HK-2 (cell line): ENCODE data around the gene GJB3.
"Not testable (repeated sequence)": the region's sequence is repeated elsewhere in the genome, so short reads cannot be mapped to it uniquely, and the experiment has no call there.

Experiments used
- DNase-seq: peaks from one replicate; pipeline ENCODE4 v3.0.0-alpha.2; 2018; ENCODE audit not compliant: unreplicated experiment

The GJB3 gene

DNA sequence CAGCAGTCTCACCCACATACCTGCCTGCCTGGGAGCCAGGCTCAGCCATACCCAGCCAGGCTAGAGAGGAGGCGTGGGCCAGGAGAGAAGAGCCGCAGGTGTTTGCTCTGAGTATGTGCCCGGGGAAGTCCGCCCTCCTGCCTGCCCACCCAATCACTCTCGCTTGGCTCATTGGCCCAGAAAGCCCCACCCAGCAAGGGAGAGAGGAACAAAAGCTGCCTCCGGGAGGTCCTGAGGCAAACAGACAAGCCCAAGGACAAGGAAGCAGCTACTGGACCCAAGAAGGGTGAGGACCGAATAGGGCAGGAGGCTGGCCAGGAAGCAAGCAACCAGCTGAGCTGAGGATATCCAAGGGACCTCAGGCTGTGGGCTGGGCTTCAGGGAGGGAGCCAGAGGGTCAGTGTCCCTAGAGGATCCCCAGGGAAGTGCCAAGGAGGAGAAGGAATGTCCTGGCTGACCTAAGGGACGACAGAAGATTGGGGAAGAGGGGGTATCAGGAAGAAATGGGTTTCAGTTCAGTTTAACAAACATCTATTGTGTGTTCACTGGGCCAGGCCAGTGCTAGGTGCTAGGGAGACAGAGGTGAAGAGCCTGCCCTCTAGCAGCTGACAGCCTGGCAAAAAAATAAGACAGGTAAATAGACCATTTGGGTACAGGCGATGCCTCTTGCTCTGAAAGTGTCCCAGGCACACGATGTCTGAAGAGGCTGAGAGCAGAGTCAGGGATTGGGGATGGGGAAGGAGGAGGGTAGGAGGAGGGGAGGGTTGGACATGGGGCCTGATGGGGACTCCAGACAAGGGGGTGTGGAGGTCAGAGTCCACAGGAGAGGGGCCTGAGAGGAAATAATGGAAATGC, 21.3 kb upstream of the GJB3 start, which contains the start of gene GJB4:
Gene GJB4, plus strand, starts transcription at position 238 of the 855 bp plus-strand sequence. CDS start 1,515 bp downstream, outside the sequence.
- DNase-seq: no peak

GRCh38 chr1:34761176-34761761, 19.7 kb upstream of the GJB3 start:
- DNase-seq: no peak

GRCh38 chr1:34761776-34762307, 19.2 kb upstream of the GJB3 start:
- no peak for DNase-seq

GRCh38 chr1:34762474-34763141, 18.4 kb upstream of the GJB3 start:
- no peak for DNase-seq

- peak; percentile 55 for DNase-seq
These were observed 17.8 kb upstream of the GJB3 start for GRCh38 chr1:34763142-34763781.

DNA sequence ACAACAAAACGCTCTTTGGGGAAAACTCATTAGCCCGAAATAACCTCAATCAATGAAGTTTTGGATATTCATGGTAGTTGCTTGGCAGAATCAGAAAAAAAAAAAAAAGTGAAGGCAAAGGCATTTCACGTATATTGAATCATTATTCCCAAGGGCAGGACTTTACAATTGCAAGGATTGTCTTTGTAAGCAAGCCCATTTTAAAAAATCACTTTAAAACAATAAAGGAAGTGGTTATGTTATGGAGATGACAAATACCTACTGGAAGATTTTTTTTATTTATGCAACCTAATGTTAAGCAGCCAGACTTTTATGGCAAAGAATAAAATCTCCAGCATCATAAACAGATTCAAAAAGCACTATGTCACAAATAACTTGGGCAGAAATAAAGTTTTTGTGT, 12.2 kb upstream of the GJB3 start:
- DNase-seq: no peak

DNA sequence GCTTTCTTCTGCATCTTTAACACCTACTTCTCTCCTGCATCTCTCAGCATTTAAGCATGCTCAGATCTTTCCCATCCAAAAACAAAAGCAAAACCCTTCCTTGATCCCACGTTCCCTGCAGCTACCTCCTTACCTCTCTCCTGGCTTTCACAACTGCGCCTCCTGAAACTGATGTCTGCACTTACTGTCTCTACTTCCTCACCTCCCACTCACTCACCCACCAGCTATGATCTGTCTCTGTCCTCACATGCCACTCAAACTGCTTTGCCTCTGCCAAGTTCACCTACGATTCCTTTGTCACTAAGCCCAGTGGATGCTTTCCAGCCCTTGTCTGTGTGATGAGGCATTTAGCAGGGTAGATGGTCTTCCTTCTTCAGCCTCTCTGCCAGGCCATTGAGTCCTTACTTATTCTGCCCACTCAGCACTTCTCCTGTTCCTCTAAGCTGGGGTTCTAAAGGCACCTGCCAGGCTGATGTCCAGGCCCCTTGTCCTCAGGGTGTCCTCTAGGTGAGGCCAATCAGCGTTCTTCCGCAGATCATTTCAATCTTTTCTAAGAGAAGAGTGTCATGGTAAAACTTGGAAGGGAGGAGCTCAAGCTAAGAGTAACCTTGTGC, 10.0 kb upstream of the GJB3 start:
- no peak for DNase-seq

GRCh38 chr1:34771573-34772371, 9.2 kb upstream of the GJB3 start:
- DNase-seq: no peak

DNA sequence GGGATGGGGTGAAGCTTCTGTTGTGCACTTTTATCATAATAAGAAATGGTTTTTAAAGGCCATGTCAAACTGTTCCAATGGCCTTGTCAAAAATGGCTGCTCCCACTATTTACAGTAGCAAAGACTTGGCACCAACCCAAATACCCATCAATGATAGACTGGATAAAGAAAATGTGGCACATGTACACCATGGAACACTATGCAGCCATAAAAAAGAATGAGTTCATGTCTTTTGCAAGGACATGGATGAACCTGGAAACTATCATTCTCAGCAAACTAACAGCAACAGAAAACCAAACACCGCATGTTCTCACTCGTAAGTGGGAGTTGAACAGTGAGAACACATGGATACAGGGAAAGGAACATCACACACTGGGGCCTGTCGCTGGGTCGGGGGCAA, 7.9 kb upstream of the GJB3 start:
- DNase-seq: not testable (repeated sequence)

GRCh38 chr1:34774957-34775356, 6.1 kb upstream of the GJB3 start:
- no peak for DNase-seq

DNA sequence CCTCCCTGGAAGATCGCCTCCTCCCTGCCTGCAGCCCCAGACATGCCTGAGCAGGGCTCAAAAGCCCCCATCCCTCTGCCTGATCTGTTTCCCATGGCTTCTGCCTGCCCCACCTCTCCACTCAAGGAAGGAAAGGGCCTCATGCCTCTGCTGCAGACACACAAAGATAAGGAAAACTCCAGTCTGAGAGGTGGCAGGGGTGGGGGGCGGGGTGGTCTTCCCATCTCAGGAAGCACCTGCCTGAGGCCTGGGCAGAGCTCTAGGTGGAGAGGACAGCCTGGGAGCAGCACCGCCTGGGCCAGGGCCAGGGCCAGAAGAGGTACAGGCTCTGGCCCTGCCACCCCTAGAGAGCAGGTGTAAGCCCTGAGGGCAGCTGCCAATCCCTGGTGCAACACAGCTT, 4.1 kb upstream of the GJB3 start:
- DNase-seq: no peak

GRCh38 chr1:34777519-34778321, 3.3 kb upstream of the GJB3 start:
- DNase-seq: no peak

DNA sequence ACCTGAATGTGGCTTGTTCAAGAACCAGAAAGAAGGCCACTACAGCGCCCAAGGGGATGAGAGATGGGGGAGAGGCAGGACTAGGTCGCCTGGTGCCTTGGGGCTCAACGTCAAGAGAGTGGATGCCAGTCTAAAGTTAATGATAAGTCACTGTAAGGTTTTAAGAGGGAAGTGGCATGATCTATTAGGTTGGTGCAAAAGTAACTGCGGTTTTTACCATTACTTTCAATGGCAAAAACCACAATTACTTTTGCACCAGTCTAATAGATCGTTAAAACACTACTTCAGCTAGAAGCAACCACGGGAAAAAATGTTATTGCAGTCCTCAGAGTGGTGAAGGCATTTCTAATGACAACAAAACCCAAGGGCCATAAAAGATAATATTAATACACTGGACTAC, 2.6 kb upstream of the GJB3 start:
- no peak for DNase-seq

DNA sequence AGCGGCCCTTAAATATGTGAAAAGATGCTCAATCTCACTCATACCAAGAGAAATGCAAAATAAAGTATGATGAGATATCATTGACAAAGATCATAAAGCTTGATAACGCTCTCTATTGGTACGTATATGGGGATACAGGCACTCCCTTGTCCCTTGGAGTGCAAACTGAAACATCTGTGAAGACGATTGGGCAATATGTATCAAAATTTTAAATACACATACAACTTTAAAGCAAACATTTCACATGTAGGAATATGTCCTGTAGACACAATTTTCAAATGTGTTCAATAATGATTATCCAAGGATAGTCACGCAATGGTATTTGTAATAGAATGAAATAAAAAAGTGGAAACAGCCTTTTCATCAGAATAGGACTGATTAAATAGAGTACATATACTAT, 2.0 kb upstream of the GJB3 start:
- no peak for DNase-seq

- DNase-seq: peak; percentile 25
These were observed 1.5 kb upstream of the GJB3 start for GRCh38 chr1:34779526-34779925.

DNA sequence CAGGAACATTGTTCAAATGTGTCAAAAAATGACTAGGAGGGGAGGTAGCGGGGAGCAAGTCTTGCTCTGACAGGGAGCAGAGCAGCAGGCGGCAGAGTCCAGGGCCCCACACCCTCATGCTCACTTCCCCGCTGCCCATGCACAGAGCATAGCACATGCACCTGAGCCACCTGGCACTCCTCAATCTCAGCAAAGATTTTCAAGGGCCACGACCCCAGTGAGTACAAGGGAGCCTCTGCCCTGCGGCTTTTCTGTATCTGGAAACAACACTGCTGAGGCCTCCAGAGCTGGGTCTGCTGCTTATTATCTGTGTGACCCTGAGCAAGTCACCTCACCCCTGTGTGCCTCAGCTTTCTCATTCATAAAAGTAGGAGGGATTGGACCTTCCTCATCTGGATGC, 1.1 kb upstream of the GJB3 start:
- DNase-seq: no peak

DNA sequence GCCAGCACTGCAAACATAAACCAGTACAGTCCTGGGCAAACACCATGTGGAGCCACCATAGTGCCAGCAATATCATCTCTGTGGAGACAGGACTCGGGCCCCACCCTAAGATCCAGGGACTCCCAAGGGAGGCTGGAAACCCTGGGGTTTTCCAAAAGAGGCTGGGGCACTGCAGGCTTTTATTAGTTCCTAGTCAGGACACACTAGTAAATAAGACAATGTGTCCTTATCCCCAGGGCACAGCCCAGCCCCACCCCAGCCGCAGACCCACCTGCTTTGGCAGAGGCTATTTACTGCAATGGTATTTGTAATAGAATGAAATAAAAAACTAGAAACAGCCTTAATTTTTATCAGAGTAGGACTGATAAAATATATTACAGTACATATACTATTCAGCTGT, 486 bp upstream of the GJB3 start:
- no peak for DNase-seq

DNA sequence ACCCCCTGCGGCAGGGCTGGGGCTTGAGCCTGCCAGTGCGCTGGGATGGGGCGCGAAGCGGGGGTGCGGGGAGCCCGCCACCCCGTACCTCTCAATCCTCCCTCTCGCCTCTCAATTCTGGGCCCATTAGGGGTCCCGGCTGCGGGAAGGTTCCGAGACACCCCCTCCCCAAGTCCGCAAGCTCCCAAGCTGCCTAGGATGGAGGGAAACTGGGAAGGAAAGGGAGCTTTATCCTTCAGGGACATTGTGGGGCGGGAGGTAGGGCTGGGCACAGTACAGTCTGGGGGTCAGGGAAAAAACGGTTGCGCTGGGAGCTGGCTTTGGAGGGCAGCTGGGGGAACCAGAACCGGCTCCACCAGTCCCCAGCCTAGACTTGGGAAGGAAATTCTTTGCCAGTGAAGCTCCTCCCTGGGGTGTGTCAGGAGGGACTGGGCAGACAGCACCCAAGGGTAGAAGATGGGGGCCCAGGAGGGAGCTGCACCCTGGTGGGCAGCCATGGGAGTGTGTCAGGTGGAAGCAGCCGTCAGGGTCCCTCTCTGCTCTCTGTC, 904 bp downstream of the GJB3 start:
- DNase-seq: no peak

GRCh38 chr1:34784751-34785221, 3.8 kb downstream of the GJB3 start:
- no peak for DNase-seq
